Subcutaneous abdominal adipose tissue (tissue), 5 donors: ENCODE results near the gene SLC1A2.

Experiments
- H3K27ac ChIP-seq: one replicate; pipeline ENCODE4 v1.7.0; 2013; ENCODE audit warnings: low read depth, mild to moderate bottlenecking, inconsistent platforms, low read length, moderate library complexity
- H3K27me3 ChIP-seq, 5 donors: one replicate each; pipeline ENCODE4 v1.7.0; 2013; ENCODE audit warnings: low read length in 5 of 5, inconsistent platforms in 1 of 5; ENCODE audit not compliant: control insufficient read depth in 5 of 5, insufficient read depth in 4 of 5
- H3K36me3 ChIP-seq, 5 donors: one replicate each; pipeline ENCODE4 v1.7.0; 2013; ENCODE audit warnings: low read length in 5 of 5; ENCODE audit not compliant: control insufficient read depth in 5 of 5, insufficient read depth in 5 of 5
- H3K4me1 ChIP-seq, 5 donors: one replicate each; pipeline ENCODE4 v1.7.0; 2013; ENCODE audit warnings: low read length in 5 of 5, mild to moderate bottlenecking in 3 of 5, moderate library complexity in 1 of 5; ENCODE audit not compliant: control insufficient read depth in 5 of 5, insufficient read depth in 5 of 5
- H3K4me3 ChIP-seq, 5 donors: one replicate each; pipeline ENCODE4 v1.7.0; 2013; ENCODE audit warnings: low read length in 5 of 5, low read depth in 1 of 5
- H3K9ac ChIP-seq, 5 donors: one replicate each; pipeline ENCODE4 v1.7.0; 2013; ENCODE audit warnings: low read length in 5 of 5, mild to moderate bottlenecking in 4 of 5, moderate library complexity in 3 of 5
- H3K9me3 ChIP-seq, 5 donors: one replicate each; pipeline ENCODE4 v1.7.0; 2013; ENCODE audit warnings: low read length in 5 of 5; ENCODE audit not compliant: control insufficient read depth in 5 of 5
- donor health status: healthy.
- donor health status: healthy.
- donor health status: healthy.
- donor health status: healthy.
- donor health status: healthy.

Gene SLC1A2

GRCh38 chr11:35239471-35240075 is 179.8 kb downstream of the SLC1A2 start:
- Histone ChIP-seq H3K36me3 (no peaks in the 10 kb centered on the region), H3K4me3 (no peak overlapping the region), H3K9me3 (peaks cover 0 to 1% (median 0%) of the 10 kb centered on the region in 5 donors), H3K9ac (no peak overlapping the region), H3K4me1 (peaks cover 0 to 13% (median 3%) of the 10 kb centered on the region in 5 donors), H3K27me3 (no peaks in the 10 kb centered on the region), H3K27ac (no peak overlapping the region)

DNA sequence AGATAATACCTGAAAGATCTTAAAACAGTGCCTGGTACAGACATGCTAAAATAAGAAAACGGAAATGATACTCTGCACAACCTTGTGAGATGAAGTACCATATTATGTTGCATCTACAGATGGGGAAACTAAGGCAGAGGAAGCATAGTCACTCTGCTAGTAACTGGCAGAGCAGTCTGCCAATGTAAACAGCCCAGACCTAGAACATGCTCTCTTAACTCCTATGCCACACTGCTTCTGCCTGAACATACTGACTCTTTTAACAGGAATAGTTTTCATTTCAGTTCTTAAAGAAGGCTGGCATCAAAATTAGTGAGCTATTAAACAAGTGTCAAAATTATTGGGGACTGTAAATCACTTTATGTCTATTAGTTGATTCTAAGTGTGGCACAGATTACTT is 180.5 kb downstream of the SLC1A2 start:
- H3K9ac ChIP-seq: no peak overlapping the region
- H3K36me3 ChIP-seq: no peaks in the 10 kb centered on the region
- no peak overlapping the region for H3K27ac ChIP-seq
- peaks cover 0 to 3% (median 0%) of the 10 kb centered on the region in 5 donors for H3K9me3 ChIP-seq
- H3K27me3 ChIP-seq: no peaks in the 10 kb centered on the region
- H3K4me1 ChIP-seq: peaks cover 0 to 13% (median 3%) of the 10 kb centered on the region in 5 donors
- no peak overlapping the region for H3K4me3 ChIP-seq

GRCh38 chr11:35237860-35238715 is 181.3 kb downstream of the SLC1A2 start:
- Histone ChIP-seq H3K4me3 (no peak overlapping the region), H3K9ac (no peak overlapping the region), H3K4me1 (peaks cover 0 to 13% (median 3%) of the 10 kb centered on the region in 5 donors), H3K27ac (no peak overlapping the region), H3K27me3 (no peaks in the 10 kb centered on the region), H3K9me3 (peaks cover 0 to 6% (median 0%) of the 10 kb centered on the region in 5 donors), H3K36me3 (no peaks in the 10 kb centered on the region)

DNA sequence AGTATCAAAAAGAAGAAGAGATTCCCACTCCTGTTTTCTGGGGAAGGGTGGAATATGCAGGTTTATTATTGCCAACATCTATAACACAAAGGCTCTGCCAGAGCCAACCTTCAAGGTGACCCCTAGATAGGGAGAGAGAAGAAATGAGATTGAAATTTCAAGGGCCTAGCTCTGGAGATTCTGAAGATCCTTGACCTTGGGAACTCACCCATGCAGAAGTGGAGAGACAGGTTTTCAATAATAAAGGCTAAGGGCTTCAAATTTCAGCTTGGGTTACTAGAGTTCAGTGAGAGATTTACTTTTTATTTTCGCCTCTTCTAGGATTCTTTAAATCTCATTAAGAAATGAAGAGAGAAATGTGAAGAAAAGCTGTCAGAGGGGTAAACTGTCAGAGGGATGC is 182.0 kb downstream of the SLC1A2 start:
- H3K27me3 ChIP-seq: no peaks in the 10 kb centered on the region
- H3K36me3 ChIP-seq: no peaks in the 10 kb centered on the region
- peaks cover 0 to 6% (median 0%) of the 10 kb centered on the region in 5 donors for H3K9me3 ChIP-seq
- no peak overlapping the region for H3K9ac ChIP-seq
- H3K4me1 ChIP-seq: peaks cover 0 to 13% (median 3%) of the 10 kb centered on the region in 5 donors
- H3K4me3 ChIP-seq: no peak overlapping the region
- H3K27ac ChIP-seq: no peak overlapping the region

GRCh38 chr11:35236667-35237003 is 182.7 kb downstream of the SLC1A2 start:
- peaks cover 0 to 6% (median 0%) of the 10 kb centered on the region in 5 donors for H3K9me3 ChIP-seq
- no peaks in the 10 kb centered on the region for H3K27me3 ChIP-seq
- no peaks in the 10 kb centered on the region for H3K36me3 ChIP-seq
- peaks cover 0 to 13% (median 3%) of the 10 kb centered on the region in 5 donors for H3K4me1 ChIP-seq
- H3K27ac ChIP-seq: no peak overlapping the region
- H3K9ac ChIP-seq: no peak overlapping the region
- H3K4me3 ChIP-seq: no peak overlapping the region

- H3K36me3 ChIP-seq: peaks cover 0 to 5% (median 0%) of the 10 kb centered on the region in 5 donors
- H3K9ac ChIP-seq: no peak overlapping the region
- no peak overlapping the region for H3K27ac ChIP-seq
- no peaks in the 10 kb centered on the region for H3K27me3 ChIP-seq
- H3K4me3 ChIP-seq: no peak overlapping the region
- peaks cover 0 to 13% (median 3%) of the 10 kb centered on the region in 5 donors for H3K4me1 ChIP-seq
- H3K9me3 ChIP-seq: peaks cover 0 to 6% (median 0%) of the 10 kb centered on the region in 5 donors
Observed at GRCh38 chr11:35235936-35236666, 183.3 kb downstream of the SLC1A2 start.

- Histone ChIP-seq H3K4me1 (peaks cover 0 to 13% (median 3%) of the 10 kb centered on the region in 5 donors), H3K9ac (no peak overlapping the region), H3K27me3 (no peaks in the 10 kb centered on the region), H3K9me3 (peaks cover 0 to 6% (median 0%) of the 10 kb centered on the region in 5 donors), H3K36me3 (peaks cover 0 to 11% (median 3%) of the 10 kb centered on the region in 5 donors), H3K4me3 (no peak overlapping the region), H3K27ac (no peak overlapping the region)
Observed at GRCh38 chr11:35235498-35235897, 183.9 kb downstream of the SLC1A2 start.

DNA sequence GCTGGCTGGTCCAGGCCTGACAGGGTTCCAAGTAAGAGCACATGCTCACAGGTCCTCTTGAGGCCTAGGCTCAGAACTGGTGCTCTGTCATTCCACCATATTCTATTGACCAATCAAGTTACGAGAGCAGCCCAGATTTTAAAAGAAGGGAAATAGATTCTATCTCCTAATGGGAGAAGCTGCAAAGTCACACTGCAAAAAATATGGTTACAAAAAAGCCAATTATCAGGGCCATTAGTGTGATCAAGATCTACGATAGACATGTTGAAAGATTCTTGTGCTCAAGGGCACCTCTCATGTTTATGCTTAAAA is 184.2 kb downstream of the SLC1A2 start:
- H3K9me3 ChIP-seq: peaks cover 0 to 6% (median 0%) of the 10 kb centered on the region in 5 donors
- H3K27me3 ChIP-seq: no peaks in the 10 kb centered on the region
- H3K27ac ChIP-seq: no peak overlapping the region
- H3K4me3 ChIP-seq: no peak overlapping the region
- H3K4me1 ChIP-seq: peaks cover 0 to 13% (median 3%) of the 10 kb centered on the region in 5 donors
- no peak overlapping the region for H3K9ac ChIP-seq
- H3K36me3 ChIP-seq: peaks cover 0 to 15% (median 6%) of the 10 kb centered on the region in 5 donors

DNA sequence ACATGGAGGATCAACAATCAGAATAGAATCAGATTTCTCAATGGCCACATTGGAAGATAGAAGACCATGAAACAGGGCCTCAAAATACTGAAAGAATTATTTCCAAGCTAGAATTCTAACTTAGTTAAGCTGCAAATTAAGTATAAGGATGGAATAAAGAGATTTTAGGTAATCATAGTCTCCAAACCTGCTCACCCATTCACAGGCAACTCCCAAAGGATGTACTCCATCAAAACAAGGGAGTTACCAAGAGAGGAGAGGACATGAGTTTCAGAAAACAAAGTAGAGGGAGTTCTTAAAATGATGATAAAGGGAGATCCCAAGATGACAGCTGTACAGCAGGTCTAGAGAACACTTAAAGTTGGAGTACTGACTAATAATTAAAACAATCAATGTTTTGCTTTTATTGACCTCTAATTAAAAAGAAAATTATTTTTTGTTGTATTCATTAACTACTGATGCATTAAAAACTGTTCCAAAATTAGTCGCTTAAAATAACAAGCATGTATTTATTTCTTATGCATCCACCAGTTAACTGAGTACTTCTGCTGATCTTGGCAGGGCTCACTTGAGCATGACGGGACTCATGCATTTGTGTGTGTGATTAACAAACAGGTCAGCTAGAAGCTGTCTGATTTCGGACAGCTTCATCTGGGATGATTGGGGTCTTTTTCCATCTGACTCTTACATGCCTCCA is 184.8 kb downstream of the SLC1A2 start:
- Histone ChIP-seq H3K9ac (no peak overlapping the region), H3K9me3 (peaks cover 0 to 6% (median 0%) of the 10 kb centered on the region in 5 donors)

More for the DNA sequence above, 184.8 kb downstream of the SLC1A2 start:
- Histone ChIP-seq H3K27ac (no peak overlapping the region), H3K4me1 (peaks cover 0 to 13% (median 3%) of the 10 kb centered on the region in 5 donors), H3K27me3 (no peaks in the 10 kb centered on the region), H3K36me3 (peaks cover under 1 to 19% (median 7%) of the 10 kb centered on the region in 5 donors), H3K4me3 (no peak overlapping the region)
